M059J (cell line): ENCODE results near the gene PIGR. TPM values are rescaled to one million over a fixed set of nuclear protein-coding genes. Genes with fewer than 3 reads are reported as not detected.

Experiments
- DNase-seq: peaks from one replicate; pipeline ENCODE4 v3.0.0-alpha.2; 2012; ENCODE audit warnings: low read depth
- total RNA-seq: library from RNA; depleted of rRNA; stranded (reverse); fragments of >200 nt; shearing (Covaris generic); gene quantifications from 2 replicates; pipeline ENCODE4 v1.2.3, GENCODE V29; 2014; rRNA removed

PIGR gene
- total RNA-seq, 1 experiment from 2014 or later: not detected

DNA sequence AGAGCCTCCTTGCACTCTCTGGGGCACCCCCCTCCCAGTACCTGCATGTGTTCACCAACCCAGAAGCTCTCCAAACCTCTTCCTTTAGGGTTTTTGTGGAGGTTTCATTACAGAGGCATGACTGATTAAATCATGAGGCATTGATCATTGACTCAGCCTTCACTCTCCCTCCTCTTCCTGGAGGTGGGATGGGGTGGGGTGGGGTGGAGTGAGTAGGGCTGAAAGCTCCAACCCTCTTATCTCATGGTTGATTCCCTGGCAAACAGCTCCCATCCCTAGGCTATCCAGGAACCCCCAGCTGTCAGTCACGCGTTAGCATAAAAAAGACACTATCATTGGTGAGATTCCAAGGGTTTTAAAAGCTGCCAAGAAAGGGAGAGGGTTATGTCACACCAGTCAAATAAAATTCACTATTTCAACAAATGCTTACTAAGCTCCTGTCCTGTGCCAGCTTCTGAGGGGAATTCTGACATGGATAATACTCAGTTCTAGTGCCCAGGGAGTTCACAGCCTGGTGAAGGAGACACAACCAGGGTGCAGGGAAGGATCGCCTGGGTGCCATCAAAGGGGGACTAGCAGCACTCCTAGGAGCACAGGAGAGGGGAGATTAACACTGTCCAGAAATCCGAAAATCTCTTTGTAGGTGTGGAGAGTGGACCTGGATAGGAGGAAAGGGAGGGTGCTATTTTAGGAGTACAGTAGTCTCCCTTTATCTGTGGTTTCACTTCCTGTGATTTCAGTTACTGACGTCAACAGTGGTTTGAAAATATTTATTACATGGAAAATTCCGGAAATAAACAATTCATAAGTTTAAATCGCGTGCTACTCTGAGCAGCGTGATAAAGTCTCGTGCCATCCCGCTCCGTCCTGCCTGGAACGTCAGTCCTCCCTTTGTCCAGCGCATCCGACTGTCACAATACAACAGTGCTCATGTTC is 55.9 kb downstream of the PIGR start:
- peak; percentile 92 for DNase-seq

- peak; percentile 70 for DNase-seq
Measured at GRCh38 chr1:206887701-206888100, 58.6 kb downstream of the PIGR start.

DNA sequence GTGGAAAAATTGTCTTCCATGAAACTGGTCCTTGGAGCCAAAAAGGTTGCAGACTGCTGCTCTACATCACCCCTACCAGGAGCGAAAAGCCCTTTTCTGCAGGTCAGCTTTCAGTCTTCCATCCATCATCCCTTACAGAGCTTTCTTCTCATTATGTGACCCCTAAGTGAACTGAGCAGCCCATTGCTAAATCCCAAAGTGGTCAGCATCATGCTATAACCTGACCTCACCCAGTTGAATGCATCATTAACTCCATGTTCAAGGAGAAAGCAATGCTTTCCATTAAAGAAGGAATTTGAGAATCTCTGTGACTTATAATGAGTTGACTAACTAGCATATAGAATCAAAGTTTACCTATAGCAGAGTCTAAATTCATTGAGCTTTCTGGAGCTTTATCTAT is 59.4 kb downstream of the PIGR start:
- no peak for DNase-seq

DNA sequence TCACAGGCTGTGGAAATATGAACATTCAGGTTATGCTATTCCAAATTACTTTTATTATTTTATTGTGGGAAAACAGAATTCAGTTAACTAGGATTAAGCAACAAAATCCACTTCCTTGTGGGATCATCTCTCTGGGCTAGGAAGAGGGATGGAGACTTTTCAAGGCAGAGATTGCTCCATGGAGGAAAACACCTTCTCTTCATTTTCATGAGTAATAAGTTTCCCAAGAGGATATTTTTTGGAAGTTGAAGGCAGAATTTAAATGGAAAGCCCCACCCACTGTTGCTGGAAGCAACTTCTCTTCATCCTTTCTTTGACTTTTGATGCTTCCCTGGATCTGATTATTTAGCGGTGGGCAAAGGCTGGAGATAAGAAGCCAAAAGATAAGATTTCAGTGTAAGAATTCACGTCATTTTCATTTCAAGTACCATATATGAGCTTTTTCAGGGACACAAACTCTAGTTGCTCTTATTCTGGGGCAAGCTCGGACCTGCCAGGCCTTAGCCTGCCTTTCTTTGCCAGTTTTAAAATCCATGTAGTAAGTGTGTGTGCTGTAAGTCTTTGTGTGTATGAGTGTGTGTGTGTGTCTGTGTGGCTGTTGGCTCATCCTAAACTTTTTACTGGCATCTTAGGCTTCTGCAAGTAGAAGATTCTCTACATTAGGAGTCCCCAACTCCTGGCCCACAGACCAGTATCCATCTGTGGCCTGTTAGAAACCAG is 60.8 kb downstream of the PIGR start:
- DNase-seq: no peak

GRCh38 chr1:206883876-206884275 is 62.4 kb downstream of the PIGR start:
- DNase-seq: no peak

GRCh38 chr1:206883160-206883559 is 63.1 kb downstream of the PIGR start:
- DNase-seq: no peak

DNA sequence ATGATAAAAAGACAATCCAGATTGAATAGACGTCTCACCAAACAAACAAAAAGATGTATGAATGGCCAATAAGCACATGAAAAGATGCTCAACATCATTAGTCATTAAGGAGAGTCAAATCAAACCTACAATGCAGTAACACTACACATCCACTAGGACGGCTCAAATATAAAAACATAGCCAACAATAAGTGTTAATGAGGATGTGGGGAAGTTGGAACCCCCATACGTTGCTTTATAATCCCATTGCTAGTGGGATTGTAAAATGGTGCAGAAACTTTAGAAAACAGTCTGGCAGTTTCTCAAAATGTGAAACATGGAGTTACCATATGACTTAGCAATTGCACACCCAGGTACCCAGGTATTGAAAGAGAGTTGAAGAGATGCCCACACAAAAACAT is 63.7 kb downstream of the PIGR start:
- DNase-seq: no peak

GRCh38 chr1:206880314-206880713 is 66.0 kb downstream of the PIGR start:
- no peak for DNase-seq

Other genes with a start within 250 kb of the PIGR start
- not detected in 2 replicates for gene IL19, start 175.7 kb downstream of the PIGR start, total RNA-seq
- gene IL10, start 174.0 kb downstream of the PIGR start, total RNA-seq: not detected in 2 replicates
- gene IL20, start 80.8 kb downstream of the PIGR start, total RNA-seq: not detected in 2 replicates
- 1.3 and 1.8 TPM in 2 replicates for gene IL24, start 49.0 kb downstream of the PIGR start, total RNA-seq
- gene FCMR, start 24.5 kb downstream of the PIGR start, total RNA-seq: 0.34 and 3.5 TPM in 2 replicates
- gene FCAMR, start 24.0 kb upstream of the PIGR start, total RNA-seq: not detected in 2 replicates
- not detected in 2 replicates for gene C1orf116, start 86.3 kb upstream of the PIGR start, total RNA-seq
- 5.1 and 6.0 TPM in 2 replicates for gene YOD1, start 104.7 kb upstream of the PIGR start, total RNA-seq
- gene PFKFB2, start 106.8 kb upstream of the PIGR start, total RNA-seq: 6.4 and 6.5 TPM in 2 replicates
- not detected in 2 replicates for gene C4BPB, start 142.4 kb upstream of the PIGR start, total RNA-seq
- 0.10 TPM in 1 of 2 replicates, not detected in the other for gene C4BPA, start 157.8 kb upstream of the PIGR start, total RNA-seq